ENCODE measurements around the gene GLO1. TPM values are rescaled to one million over a fixed set of nuclear protein-coding genes. Genes with fewer than 3 reads are reported as not detected.

GLO1 gene
- total RNA-seq, 2 donors from 2014 or later, result 68.7 to 70.8 TPM

GRCh38 chr6:38686270-38687042 is 16.5 kb downstream of the GLO1 start:
- Histone ChIP-seq H3K9ac (ENCODE audit: low read depth in 2 of 2, low read length in 2 of 2) (no peak overlapping the region), H3K27ac (no peak overlapping the region), H3K9me3 (no peaks in the 10 kb centered on the region), H3K36me3 (no peaks in the 10 kb centered on the region), H3K27me3 (no peaks in the 10 kb centered on the region), H3K4me1 (no peaks in the 10 kb centered on the region), H3K4me3 (no peak overlapping the region)
- no peak for DNase-seq
- no peak for TF ChIP-seq CTCF (IDR thresholded peaks at IDR 0.05)
- intact Hi-C loops (cut with DNase I), result no loop called here

GRCh38 chr6:38684904-38685303 is 18.0 kb downstream of the GLO1 start:
- TF ChIP-seq CTCF (IDR thresholded peaks at IDR 0.05), result no peak
- no peaks in the 10 kb centered on the region for H3K27me3 ChIP-seq
- no peaks in the 10 kb centered on the region for H3K4me1 ChIP-seq
- H3K36me3 ChIP-seq, result no peaks in the 10 kb centered on the region
- no peak overlapping the region for H3K27ac ChIP-seq
- no peaks in the 10 kb centered on the region for H3K9me3 ChIP-seq
- H3K4me3 ChIP-seq, result no peak overlapping the region
- no peak overlapping the region for H3K9ac ChIP-seq (ENCODE audit: low read depth in 2 of 2, low read length in 2 of 2)
- no peak for DNase-seq
- intact Hi-C loops (cut with DNase I), result no loop called here

- no peak overlapping the region for H3K4me3 ChIP-seq
- DNase-seq, result no peak
- no peaks in the 10 kb centered on the region for H3K36me3 ChIP-seq
- no peaks in the 10 kb centered on the region for H3K9me3 ChIP-seq
- H3K9ac ChIP-seq (ENCODE audit: low read depth in 2 of 2, low read length in 2 of 2), result no peak overlapping the region
- intact Hi-C loops (cut with DNase I), result no loop called here
- no peaks in the 10 kb centered on the region for H3K27me3 ChIP-seq
- no peak overlapping the region for H3K27ac ChIP-seq
- H3K4me1 ChIP-seq, result no peaks in the 10 kb centered on the region
- TF ChIP-seq CTCF (IDR thresholded peaks at IDR 0.05), result no peak
Observed at GRCh38 chr6:38684237-38684636, 18.7 kb downstream of the GLO1 start.

- H3K36me3 ChIP-seq, result no peaks in the 10 kb centered on the region
- no peaks in the 10 kb centered on the region for H3K27me3 ChIP-seq
- H3K27ac ChIP-seq, result no peak overlapping the region
- no peaks in the 10 kb centered on the region for H3K4me1 ChIP-seq
- TF ChIP-seq CTCF (IDR thresholded peaks at IDR 0.05), result no peak
- H3K4me3 ChIP-seq, result no peak overlapping the region
- H3K9ac ChIP-seq (ENCODE audit: low read depth in 2 of 2, low read length in 2 of 2), result no peak overlapping the region
- H3K9me3 ChIP-seq, result no peaks in the 10 kb centered on the region
- intact Hi-C loops (cut with DNase I), result no loop called here
- DNase-seq, result no peak
Observed at GRCh38 chr6:38681850-38682249, 21.1 kb downstream of the GLO1 start.

- Histone ChIP-seq H3K27me3 (no peaks in the 10 kb centered on the region), H3K9ac (ENCODE audit: low read depth in 2 of 2, low read length in 2 of 2) (no peak overlapping the region), H3K36me3 (no peaks in the 10 kb centered on the region), H3K4me3 (no peak overlapping the region), H3K9me3 (no peaks in the 10 kb centered on the region), H3K27ac (no peak overlapping the region), H3K4me1 (no peaks in the 10 kb centered on the region)
- DNase-seq, result no peak
- intact Hi-C loops (cut with DNase I), result loop anchor here (10.0 kb wide), 1 partner anchor 165 kb away; no protein-coding TSS in a partner anchor
- TF ChIP-seq CTCF (IDR thresholded peaks at IDR 0.05), result no peak
Observed at GRCh38 chr6:38679668-38680067, 23.3 kb downstream of the GLO1 start.
